Panc1 (cell line): ENCODE results near the gene OSBPL1A. TPM values are rescaled to one million over a fixed set of nuclear protein-coding genes. Genes with fewer than 3 reads are reported as not detected.

Experiments used
- ATAC-seq: fragments of 200-7000 bp; cut with Tn5 transposase; 2 replicates; pipeline ENCODE4 v1.9.1; 2020; ENCODE audit warnings: mild to moderate bottlenecking, moderate library complexity
- BruUV-seq: library from RNA; stranded (reverse); fragments of 400-500 nt; replicated peaks from 2 replicates; lab custom pipeline; 2021; lab: Mats Ljungman, UMichigan
- CTCF ChIA-PET: fragments of 300-600 bp; sonication (Branson Sonifier 250); formaldehyde crosslinking; loops from one replicate; lab custom pipeline; 2022; ENCODE audit warnings: antibody characterized with exemption; lab: Charles Lee
- POLR2A ChIA-PET: fragments of 300-600 bp; sonication (Branson Sonifier 250); formaldehyde crosslinking; loops from one replicate; lab custom pipeline; 2022; ENCODE audit warnings: antibody characterized with exemption; lab: Charles Lee
- DNase-seq: peaks from one replicate; pipeline ENCODE4 v3.0.0-alpha.2; 2010; ENCODE audit warnings: low read depth, low spot score
- H3K27ac ChIP-seq: 2 replicates; pipeline ENCODE4 v1.5.1; 2011; ENCODE audit warnings: mild to moderate bottlenecking, low read length, inconsistent platforms
- H3K27me3 ChIP-seq: fragments of 200-500 bp; sonication (Bioruptor generic); 2 replicates; pipeline ENCODE4 v1.6.0; 2014; ENCODE audit warnings: low read length, inconsistent platforms; ENCODE audit not compliant: control insufficient read depth, insufficient read depth
- H3K36me3 ChIP-seq: fragments of 200-500 bp; sonication (Bioruptor generic); 2 replicates; pipeline ENCODE4 v1.5.1; 2014; ENCODE audit warnings: inconsistent platforms, mild to moderate bottlenecking, low read length, moderate library complexity; ENCODE audit not compliant: control insufficient read depth, insufficient read depth
- H3K4me1 ChIP-seq: 2 replicates; pipeline ENCODE4 v1.5.1; 2011; ENCODE audit warnings: inconsistent platforms, mild to moderate bottlenecking, low read length, moderate library complexity; ENCODE audit not compliant: control insufficient read depth, insufficient read depth
- H3K4me3 ChIP-seq, 2 experiments: 2 replicates each; pipeline ENCODE4 v1.5.1; 2011 to 2012; ENCODE audit warnings: low read depth in 2 of 2, low read length in 2 of 2, mild to moderate bottlenecking in 2 of 2, inconsistent platforms in 1 of 2, moderate library complexity in 1 of 2
- H3K9me3 ChIP-seq: fragments of 200-500 bp; sonication (Bioruptor generic); 2 replicates; pipeline ENCODE4 v1.5.1; 2014; ENCODE audit warnings: low read depth, mild to moderate bottlenecking, inconsistent platforms, low read length, moderate library complexity; ENCODE audit not compliant: control insufficient read depth, insufficient read depth
- POLR2AphosphoS5 ChIP-seq: IDR thresholded peaks from 2 replicates; pipeline ENCODE4 v1.6.1; 2012; ENCODE audit warnings: mild to moderate bottlenecking, low read depth, low read length, moderate library complexity
- SIN3A ChIP-seq: IDR thresholded peaks from 2 replicates; pipeline ENCODE4 v1.6.1; 2012; ENCODE audit warnings: low read depth, mild to moderate bottlenecking, low read length, moderate library complexity, borderline replicate concordance; ENCODE audit not compliant: insufficient read depth
- TCF7L2 ChIP-seq: IDR thresholded peaks from 2 replicates; pipeline ENCODE4 v1.6.1; 2011; ENCODE audit warnings: mild to moderate bottlenecking, low read depth, low read length, inconsistent platforms
- in situ Hi-C: cut with HindIII; loops from 2 replicates; pipeline ENCODE4 v1.10.0; 2016; ENCODE audit warnings: low sequenced_read_pairs, low pct_unique_long_range_greater_than_20kb
- intact Hi-C: fragments of 100-400 bp; cut with micrococcal nuclease; formaldehyde crosslinking; loops from one replicate; pipeline ENCODE4 v1.10.0; 2022; ENCODE audit not compliant: unreplicated experiment
- total RNA-seq: library from RNA; stranded (reverse); gene quantifications from one replicate; pipeline ENCODE4 v1.2.1, GENCODE V29; 2021; ENCODE audit not compliant: unreplicated experiment
- TF ChIP-seq, protein P1 (sequence below): fragments of 450-650 bp; IDR thresholded peaks from 2 replicates; pipeline ENCODE4 v1.5.1; 2017; ENCODE audit warnings: mild to moderate bottlenecking
- TF ChIP-seq, protein P2 (sequence below), 2 experiments: IDR thresholded peaks; 2 replicates each; pipeline ENCODE4 v1.6.1; 2011 to 2012; ENCODE audit warnings: low read depth in 2 of 2, control low read depth in 1 of 2, low read length in 1 of 2, mild to moderate bottlenecking in 1 of 2, moderate library complexity in 1 of 2; ENCODE audit not compliant: insufficient read depth in 1 of 2

The OSBPL1A gene
- total RNA-seq, 1 experiment from 2014 or later: 50.5 TPM

GRCh38 chr18:24138789-24139616, 258.6 kb downstream of the OSBPL1A start, which contains the start of gene CABYR:
Gene CABYR, plus strand, starts transcription at chr18:24139062. Its CDS starts 4,053 bp downstream, at chr18:24143115.
- POLR2A ChIA-PET: interaction anchor here (0.5 to 1.3 kb wide), 18 partner anchors 11 to 435 kb away, joined by 3 to 16 read pairs (median 4); no protein-coding TSS in a partner anchor
- no peaks in the 10 kb centered on the region; the same call in 1 of the 2 replicates for H3K4me1 ChIP-seq
- peak within 1 kb of the TSS; percentile 75 to 77 for H3K4me3 ChIP-seq
- TF ChIP-seq, protein P1, sequence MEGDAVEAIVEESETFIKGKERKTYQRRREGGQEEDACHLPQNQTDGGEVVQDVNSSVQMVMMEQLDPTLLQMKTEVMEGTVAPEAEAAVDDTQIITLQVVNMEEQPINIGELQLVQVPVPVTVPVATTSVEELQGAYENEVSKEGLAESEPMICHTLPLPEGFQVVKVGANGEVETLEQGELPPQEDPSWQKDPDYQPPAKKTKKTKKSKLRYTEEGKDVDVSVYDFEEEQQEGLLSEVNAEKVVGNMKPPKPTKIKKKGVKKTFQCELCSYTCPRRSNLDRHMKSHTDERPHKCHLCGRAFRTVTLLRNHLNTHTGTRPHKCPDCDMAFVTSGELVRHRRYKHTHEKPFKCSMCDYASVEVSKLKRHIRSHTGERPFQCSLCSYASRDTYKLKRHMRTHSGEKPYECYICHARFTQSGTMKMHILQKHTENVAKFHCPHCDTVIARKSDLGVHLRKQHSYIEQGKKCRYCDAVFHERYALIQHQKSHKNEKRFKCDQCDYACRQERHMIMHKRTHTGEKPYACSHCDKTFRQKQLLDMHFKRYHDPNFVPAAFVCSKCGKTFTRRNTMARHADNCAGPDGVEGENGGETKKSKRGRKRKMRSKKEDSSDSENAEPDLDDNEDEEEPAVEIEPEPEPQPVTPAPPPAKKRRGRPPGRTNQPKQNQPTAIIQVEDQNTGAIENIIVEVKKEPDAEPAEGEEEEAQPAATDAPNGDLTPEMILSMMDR: no peak
- peak; percentile 83 for TF ChIP-seq TCF7L2
- peak; percentile 69; the same call in 1 of the 2 replicates for TF ChIP-seq SIN3A
- peak; percentile 99 for TF ChIP-seq POLR2AphosphoS5
- TF ChIP-seq, protein P2, sequence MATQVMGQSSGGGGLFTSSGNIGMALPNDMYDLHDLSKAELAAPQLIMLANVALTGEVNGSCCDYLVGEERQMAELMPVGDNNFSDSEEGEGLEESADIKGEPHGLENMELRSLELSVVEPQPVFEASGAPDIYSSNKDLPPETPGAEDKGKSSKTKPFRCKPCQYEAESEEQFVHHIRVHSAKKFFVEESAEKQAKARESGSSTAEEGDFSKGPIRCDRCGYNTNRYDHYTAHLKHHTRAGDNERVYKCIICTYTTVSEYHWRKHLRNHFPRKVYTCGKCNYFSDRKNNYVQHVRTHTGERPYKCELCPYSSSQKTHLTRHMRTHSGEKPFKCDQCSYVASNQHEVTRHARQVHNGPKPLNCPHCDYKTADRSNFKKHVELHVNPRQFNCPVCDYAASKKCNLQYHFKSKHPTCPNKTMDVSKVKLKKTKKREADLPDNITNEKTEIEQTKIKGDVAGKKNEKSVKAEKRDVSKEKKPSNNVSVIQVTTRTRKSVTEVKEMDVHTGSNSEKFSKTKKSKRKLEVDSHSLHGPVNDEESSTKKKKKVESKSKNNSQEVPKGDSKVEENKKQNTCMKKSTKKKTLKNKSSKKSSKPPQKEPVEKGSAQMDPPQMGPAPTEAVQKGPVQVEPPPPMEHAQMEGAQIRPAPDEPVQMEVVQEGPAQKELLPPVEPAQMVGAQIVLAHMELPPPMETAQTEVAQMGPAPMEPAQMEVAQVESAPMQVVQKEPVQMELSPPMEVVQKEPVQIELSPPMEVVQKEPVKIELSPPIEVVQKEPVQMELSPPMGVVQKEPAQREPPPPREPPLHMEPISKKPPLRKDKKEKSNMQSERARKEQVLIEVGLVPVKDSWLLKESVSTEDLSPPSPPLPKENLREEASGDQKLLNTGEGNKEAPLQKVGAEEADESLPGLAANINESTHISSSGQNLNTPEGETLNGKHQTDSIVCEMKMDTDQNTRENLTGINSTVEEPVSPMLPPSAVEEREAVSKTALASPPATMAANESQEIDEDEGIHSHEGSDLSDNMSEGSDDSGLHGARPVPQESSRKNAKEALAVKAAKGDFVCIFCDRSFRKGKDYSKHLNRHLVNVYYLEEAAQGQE (IDR thresholded peaks at IDR 0.05; ENCODE audit: insufficient read depth in 1 of 2, low read depth in 2 of 2, low read length in 1 of 2): no peak
- H3K9me3 ChIP-seq: no peaks in the 10 kb centered on the region
- CTCF ChIA-PET: interaction anchor here (0.6 to 0.7 kb wide), 3 partner anchors 119 to 289 kb away, joined by 4 to 18 read pairs (median 5); no protein-coding TSS in a partner anchor
- H3K27me3 ChIP-seq: no peaks in the 10 kb centered on the region
- BruUV-seq: TSS peak; percentile 90
- intact Hi-C loops: no loop called here
- H3K27ac ChIP-seq: peak within 1 kb of the TSS; percentile 92
- in situ Hi-C loops: no loop called here
- no peak for DNase-seq
- H3K36me3 ChIP-seq: peaks cover 2% of the 10 kb centered on the region; the same call in 1 of the 2 replicates
- ATAC-seq: peak; percentile 97

GRCh38 chr18:24138409-24138788, 259.2 kb downstream of the OSBPL1A start:
- POLR2A ChIA-PET: interaction anchor here (0.5 to 1.3 kb wide), 13 partner anchors 11 to 1376 kb away, joined by 3 to 16 read pairs (median 4); no protein-coding TSS in a partner anchor
- BruUV-seq: no TSS peak

More at GRCh38 chr18:24138409-24138788, 259.2 kb downstream of the OSBPL1A start:
- intact Hi-C loops: no loop called here
- Histone ChIP-seq H3K36me3 (peaks cover 2% of the 10 kb centered on the region; the same call in 1 of the 2 replicates), H3K4me3 (peak overlapping the region; percentile 75 to 77), H3K27ac (peak overlapping the region; percentile 92), H3K4me1 (no peaks in the 10 kb centered on the region; the same call in 1 of the 2 replicates), H3K9me3 (no peaks in the 10 kb centered on the region), H3K27me3 (no peaks in the 10 kb centered on the region)
- in situ Hi-C loops: no loop called here
- peak; percentile 49 for ATAC-seq
- DNase-seq: no peak
- TF ChIP-seq, protein P1: no peak
- TF ChIP-seq TCF7L2 (no peak), SIN3A (no peak), POLR2AphosphoS5 (no peak)
- TF ChIP-seq, protein P2 (IDR thresholded peaks at IDR 0.05; ENCODE audit: insufficient read depth in 1 of 2, low read depth in 2 of 2, low read length in 1 of 2): no peak
- CTCF ChIA-PET: interaction anchor here (0.6 to 0.7 kb wide), 2 partner anchors 120 to 288 kb away, joined by 4 to 18 read pairs; no protein-coding TSS in a partner anchor
